Ishikawa (cell line): ENCODE results near the gene ASMTL.

Experiments used
- CEBPB ChIP-seq: IDR thresholded peaks from 2 replicates; pipeline ENCODE4 v1.6.1; 2012
- CREB1 ChIP-seq: IDR thresholded peaks from 2 replicates; pipeline ENCODE4 v1.6.1; 2012; ENCODE audit warnings: low read depth
- EGR1 ChIP-seq: IDR thresholded peaks from 2 replicates; pipeline ENCODE4 v1.6.1; 2012
- EP300 ChIP-seq: IDR thresholded peaks from 2 replicates; pipeline ENCODE4 v1.6.1; 2012; ENCODE audit warnings: borderline replicate concordance
- FOXM1 ChIP-seq: IDR thresholded peaks from 2 replicates; pipeline ENCODE4 v1.6.1; 2012; ENCODE audit warnings: low read depth, borderline replicate concordance
- MAX ChIP-seq: IDR thresholded peaks from 2 replicates; pipeline ENCODE4 v1.6.1; 2012
- NFIC ChIP-seq: IDR thresholded peaks from 2 replicates; pipeline ENCODE4 v1.6.1; 2012
- RAD21 ChIP-seq: IDR thresholded peaks from 2 replicates; pipeline ENCODE4 v1.6.1; 2012; ENCODE audit warnings: low read depth
- REST ChIP-seq: IDR thresholded peaks from 2 replicates; pipeline ENCODE4 v1.6.1; 2012; ENCODE audit warnings: low read depth, mild to moderate bottlenecking
- TAF1 ChIP-seq: IDR thresholded peaks from 2 replicates; pipeline ENCODE4 v1.6.1; 2012; ENCODE audit warnings: low read depth, mild to moderate bottlenecking
- TCF12 ChIP-seq: IDR thresholded peaks from 2 replicates; pipeline ENCODE4 v1.6.1; 2012; ENCODE audit warnings: low read depth
- TEAD4 ChIP-seq: IDR thresholded peaks from 2 replicates; pipeline ENCODE4 v1.6.1; 2012
- USF1 ChIP-seq: IDR thresholded peaks from 2 replicates; pipeline ENCODE4 v1.6.1; 2012
- YY1 ChIP-seq: IDR thresholded peaks from 2 replicates; pipeline ENCODE4 v1.6.1; 2012; ENCODE audit warnings: low read depth
- ZBTB7A ChIP-seq: IDR thresholded peaks from 2 replicates; pipeline ENCODE4 v1.6.1; 2012; ENCODE audit warnings: low read depth

ASMTL gene

GRCh38 chrX:1424147-1424851, 28.4 kb downstream of the ASMTL start:
- TF ChIP-seq USF1 (no peak), YY1 (no peak), TAF1 (no peak), MAX (no peak), TCF12 (no peak)

GRCh38 chrX:1423215-1423614, 29.5 kb downstream of the ASMTL start:
- TF ChIP-seq EGR1 (no peak), RAD21 (no peak), EP300 (no peak), TEAD4 (no peak), REST (no peak), TCF12 (no peak), CEBPB (no peak)

- TF ChIP-seq USF1 (no peak), NFIC (no peak), TEAD4 (no peak)
These were observed 30.6 kb downstream of the ASMTL start for GRCh38 chrX:1422135-1422465.

- TF ChIP-seq CREB1 (no peak), ZBTB7A (no peak), RAD21 (no peak), MAX (no peak), EP300 (no peak), REST (no peak), USF1 (no peak), YY1 (no peak)
These were observed 31.1 kb downstream of the ASMTL start for GRCh38 chrX:1421433-1422134.

- no peak for TF ChIP-seq MAX
- TF ChIP-seq CEBPB, result no peak
- TF ChIP-seq CREB1, result no peak
These were observed 32.3 kb downstream of the ASMTL start for GRCh38 chrX:1420371-1420770.

GRCh38 chrX:1419545-1420355, 33.0 kb downstream of the ASMTL start:
- TF ChIP-seq REST, result no peak
- no peak for TF ChIP-seq FOXM1
- no peak for TF ChIP-seq MAX
- no peak for TF ChIP-seq CREB1
- no peak for TF ChIP-seq EP300
